GM21619 (cell line): ENCODE results near the gene ASPRV1.

Source experiments
- ATAC-seq: cut with Tn5 transposase; IDR thresholded peaks from one replicate; pipeline ENCODE4 v1.9.1; 2021; ENCODE audit not compliant: unreplicated experiment

The ASPRV1 gene

GRCh38 chr2:69914164-69914949 lies 47.1 kb downstream of the ASPRV1 start:
- peak; percentile 86 for ATAC-seq

GRCh38 chr2:69911985-69912563 lies 49.4 kb downstream of the ASPRV1 start:
- no peak for ATAC-seq
